GM12801 (cell line): Measurements from ENCODE around the gene FBLN2.

ENCODE experiments used
- CTCF ChIP-seq: IDR thresholded peaks from one replicate; pipeline ENCODE4 v1.5.1; 2011; ENCODE audit warnings: control low read depth; ENCODE audit not compliant: insufficient read length; ENCODE audit errors: extremely low read depth

The FBLN2 gene

GRCh38 chr3:13671482-13672233 lies 122.7 kb downstream of the FBLN2 start:
- TF ChIP-seq CTCF: no peak

DNA sequence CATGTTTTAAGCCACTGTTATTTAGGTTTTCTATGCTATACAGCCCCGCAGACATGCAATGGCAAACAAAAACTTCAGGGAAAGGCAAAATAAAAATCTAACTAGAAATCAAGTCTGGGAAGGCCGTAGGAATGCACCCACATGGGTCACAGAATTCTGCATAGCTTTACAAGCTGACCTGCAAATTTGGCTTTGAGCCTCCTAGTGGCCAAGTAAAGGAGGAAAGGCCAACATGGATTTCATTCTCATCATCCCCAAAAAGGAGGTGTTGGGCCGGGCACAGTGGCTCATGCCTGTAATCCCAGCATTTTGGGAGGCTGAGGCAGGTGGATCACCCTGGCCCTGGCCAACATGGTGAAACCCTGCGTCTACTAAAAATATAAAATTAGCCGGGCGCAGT lies 124.3 kb downstream of the FBLN2 start:
- TF ChIP-seq CTCF: no peak

GRCh38 chr3:13674538-13675185 lies 125.7 kb downstream of the FBLN2 start:
- no peak for TF ChIP-seq CTCF

DNA sequence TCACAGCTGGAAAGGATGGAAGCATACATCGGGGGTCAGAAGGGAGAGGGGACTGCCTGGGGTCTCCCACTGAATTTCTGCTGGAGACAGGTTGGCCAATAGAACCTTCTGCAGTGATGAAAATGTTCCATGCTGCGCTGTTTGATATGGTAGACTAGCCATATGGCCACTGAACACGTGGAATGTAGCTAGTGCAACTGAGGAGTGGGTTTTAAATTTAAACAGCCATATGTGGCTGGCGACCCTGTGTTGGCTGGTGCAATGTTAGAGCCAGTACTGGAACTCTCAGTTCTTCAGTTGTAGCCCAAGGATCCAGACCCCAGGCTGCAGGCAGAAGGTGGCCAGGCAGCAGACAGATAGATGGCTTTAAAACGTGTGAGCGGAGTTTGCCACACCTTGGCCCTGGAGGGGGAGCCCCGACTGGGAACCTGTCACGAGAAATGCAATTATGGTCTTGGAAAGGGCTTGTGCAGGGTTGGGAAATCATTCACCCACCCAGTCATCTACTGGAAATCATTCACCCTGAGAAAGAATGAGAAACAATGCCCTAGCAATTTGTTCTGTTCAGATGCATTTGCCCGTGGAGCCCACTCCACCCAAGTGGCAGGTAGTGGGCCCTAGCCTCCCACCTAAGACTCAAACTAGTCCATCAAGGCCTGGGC lies 127.6 kb downstream of the FBLN2 start:
- TF ChIP-seq CTCF: no peak

DNA sequence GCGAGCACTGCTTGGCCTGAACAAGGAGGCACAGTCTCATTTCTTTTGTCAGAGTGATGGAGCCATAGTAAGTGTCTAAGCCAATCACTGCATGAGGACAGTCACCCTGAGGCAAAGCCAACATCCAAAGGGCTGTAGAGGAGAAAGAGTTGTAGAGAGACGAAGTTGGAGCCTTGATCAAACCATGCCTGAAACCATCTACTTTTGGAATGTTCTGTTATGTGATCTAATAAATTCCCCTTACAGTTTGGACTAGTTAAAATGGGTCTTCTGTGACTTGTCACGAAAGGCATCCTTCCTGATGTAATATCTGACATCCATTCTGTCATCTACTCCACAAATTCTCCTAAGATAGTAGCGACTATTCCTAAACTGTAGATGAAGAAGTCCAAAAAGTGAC lies 128.3 kb downstream of the FBLN2 start:
- TF ChIP-seq CTCF: no peak

DNA sequence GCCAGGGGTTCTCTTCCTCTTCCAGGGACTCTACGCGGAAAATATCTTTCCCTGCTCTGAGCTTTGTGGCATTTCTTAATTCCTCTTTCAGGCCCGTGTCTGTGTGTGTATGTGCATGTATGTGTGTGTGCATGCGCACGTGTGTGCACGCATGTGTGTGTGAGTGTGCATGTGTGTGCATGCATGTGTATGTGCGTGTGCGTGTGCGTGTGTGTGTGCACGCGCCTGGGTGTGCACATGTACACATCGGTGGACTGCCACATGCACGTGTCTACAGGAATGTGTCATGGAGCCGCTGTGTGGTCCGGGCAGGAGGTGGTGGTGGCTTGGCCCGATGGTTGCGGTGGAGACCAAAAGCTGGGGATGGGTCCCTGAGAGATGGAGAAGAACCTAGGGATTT lies 133.0 kb downstream of the FBLN2 start:
- no peak for TF ChIP-seq CTCF

GRCh38 chr3:13682331-13683013 lies 133.5 kb downstream of the FBLN2 start:
- TF ChIP-seq CTCF: no peak
